GM23248 (cell line): ENCODE results near the gene SPANXC.

Experiments
- EZH2 ChIP-seq: fragments of 200-600 bp; sonication (generic); IDR thresholded peaks from 2 replicates; pipeline ENCODE4 v1.6.1; 2018; ENCODE audit warnings: antibody characterized with exemption, mild to moderate bottlenecking; ENCODE audit not compliant: insufficient read depth, poor library complexity, severe bottlenecking
- EZH2phosphoT487 ChIP-seq: fragments of 200-600 bp; sonication (generic); IDR thresholded peaks from 2 replicates; pipeline ENCODE4 v1.6.1; 2018; ENCODE audit warnings: antibody characterized with exemption, moderate library complexity, mild to moderate bottlenecking, low read depth; ENCODE audit not compliant: insufficient read depth

DNA sequence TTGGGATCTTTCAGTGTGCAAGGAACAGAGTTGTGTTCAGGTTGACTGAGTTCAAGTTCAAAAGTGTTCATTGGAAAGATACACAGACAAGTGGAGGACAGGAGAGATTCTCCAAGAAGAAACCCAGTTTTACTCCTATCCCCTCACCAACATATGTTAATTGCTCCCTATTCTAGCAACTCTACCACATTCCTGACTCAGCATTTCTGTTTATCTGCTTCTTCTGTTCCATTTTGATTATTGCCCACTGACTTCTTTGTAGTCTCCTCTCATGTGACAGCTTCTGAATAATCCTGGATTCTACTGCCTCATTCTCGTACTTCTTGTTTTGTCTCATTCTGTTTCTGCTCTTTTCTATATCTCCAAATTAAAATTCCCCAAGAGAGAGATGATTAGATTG lies 15.8 kb upstream of the SPANXC start:
- TF ChIP-seq EZH2: no peak
- no peak for TF ChIP-seq EZH2phosphoT487
